ENCODE measurements around the gene FLNB. TPM values are rescaled to one million over a fixed set of nuclear protein-coding genes. Genes with fewer than 3 reads are reported as not detected.
"Not testable (repeated sequence)": the region's sequence is repeated elsewhere in the genome, so short reads cannot be mapped to it uniquely, and the experiment has no call there.

The FLNB gene
- total RNA-seq, 1 donor from 2014 or later, result 33.7 TPM

- DNase-seq, result no peak
- ATAC-seq, result no peak
- intact Hi-C loops (cut with micrococcal nuclease), result no loop called here
Measured at GRCh38 chr3:58183221-58183620, 175.0 kb downstream of the FLNB start.

GRCh38 chr3:58183891-58184290, 175.7 kb downstream of the FLNB start:
- ATAC-seq (no peak), DNase-seq (no peak)
- intact Hi-C loops (cut with micrococcal nuclease), result no loop called here

- intact Hi-C loops (cut with micrococcal nuclease), result no loop called here
- ATAC-seq (no peak), DNase-seq (no peak)
Measured at GRCh38 chr3:58184309-58184981, 176.2 kb downstream of the FLNB start.

GRCh38 chr3:58184982-58185360, 176.7 kb downstream of the FLNB start:
- ATAC-seq, result no peak
- intact Hi-C loops (cut with micrococcal nuclease), result loop anchor here (5.0 kb wide), 1 partner anchor 112 kb away; no protein-coding TSS in a partner anchor

GRCh38 chr3:58188173-58188564, 179.9 kb downstream of the FLNB start:
- DNase-seq (no peak), ATAC-seq (no peak)
- intact Hi-C loops (cut with micrococcal nuclease), result loop anchor here (5.0 kb wide), 1 partner anchor 109 kb away; no protein-coding TSS in a partner anchor

More at GRCh38 chr3:58184982-58185360, 176.7 kb downstream of the FLNB start:
- no peak for DNase-seq

- DNase-seq (no peak), ATAC-seq (peak; percentile 53)
- intact Hi-C loops (cut with micrococcal nuclease), result loop anchor here (5.0 kb wide), 1 partner anchor 108 kb away; no protein-coding TSS in a partner anchor
Measured at GRCh38 chr3:58188921-58189451, 180.8 kb downstream of the FLNB start.

GRCh38 chr3:58189691-58190090, 181.5 kb downstream of the FLNB start:
- DNase-seq (no peak), ATAC-seq (no peak)
- intact Hi-C loops (cut with micrococcal nuclease), result loop anchor here (5.0 kb wide), 1 partner anchor 108 kb away; no protein-coding TSS in a partner anchor

GRCh38 chr3:58190291-58190690, 182.1 kb downstream of the FLNB start:
- DNase-seq (no peak), ATAC-seq (no peak)
- intact Hi-C loops (cut with micrococcal nuclease), result no loop called here

GRCh38 chr3:58190882-58191281, 182.7 kb downstream of the FLNB start:
- intact Hi-C loops (cut with micrococcal nuclease), result no loop called here
- no peak for ATAC-seq

GRCh38 chr3:58191361-58191991, 183.3 kb downstream of the FLNB start:
- intact Hi-C loops (cut with micrococcal nuclease), result no loop called here
- ATAC-seq (no peak), DNase-seq (no peak)

More at GRCh38 chr3:58190882-58191281, 182.7 kb downstream of the FLNB start:
- no peak for DNase-seq

- DNase-seq, result no peak
- no peak for ATAC-seq
- intact Hi-C loops (cut with micrococcal nuclease), result no loop called here
Measured at GRCh38 chr3:58192069-58192468, 183.8 kb downstream of the FLNB start.

- ATAC-seq (no peak), DNase-seq (no peak)
- intact Hi-C loops (cut with micrococcal nuclease), result no loop called here
Measured at GRCh38 chr3:58193682-58194407, 185.6 kb downstream of the FLNB start.

GRCh38 chr3:58197588-58197987, 189.4 kb downstream of the FLNB start:
- ATAC-seq (no peak), DNase-seq (no peak)
- intact Hi-C loops (cut with micrococcal nuclease), result no loop called here

- no peak for ATAC-seq
- intact Hi-C loops (cut with micrococcal nuclease), result no loop called here
- DNase-seq, result no peak
Measured at GRCh38 chr3:58198362-58198761, 190.1 kb downstream of the FLNB start.

GRCh38 chr3:58198804-58199203, 190.6 kb downstream of the FLNB start:
- intact Hi-C loops (cut with micrococcal nuclease), result no loop called here
- ATAC-seq, result no peak
- no peak for DNase-seq

- DNase-seq (no peak), ATAC-seq (no peak)
- intact Hi-C loops (cut with micrococcal nuclease), result no loop called here
Measured at GRCh38 chr3:58200121-58200709, 192.0 kb downstream of the FLNB start.

- DNase-seq (no peak), ATAC-seq (no peak)
- intact Hi-C loops (cut with micrococcal nuclease), result no loop called here
Measured at GRCh38 chr3:58200846-58201355, 192.7 kb downstream of the FLNB start.

- ATAC-seq; intact Hi-C loops (cut with micrococcal nuclease): not testable (repeated sequence)
Measured at GRCh38 chr3:58201451-58201850, 193.2 kb downstream of the FLNB start.

GRCh38 chr3:58202917-58203360, 194.7 kb downstream of the FLNB start:
- DNase-seq, result no peak
- ATAC-seq, result no peak
- intact Hi-C loops (cut with micrococcal nuclease), result no loop called here

More at GRCh38 chr3:58201451-58201850, 193.2 kb downstream of the FLNB start:
- not testable (repeated sequence) for DNase-seq

All from left ventricle myocardium superior (tissue), 1 donor.